Uterus (tissue), 4 donors: Measurements from ENCODE around the gene CAMTA1. TPM values are rescaled to one million over a fixed set of nuclear protein-coding genes. Genes with fewer than 3 reads are reported as not detected.

Source experiments
- DNase-seq, 2 donors: peaks; one replicate each; pipeline ENCODE4 v3.0.0-alpha.2; 2019 to 2020
- H3K27ac ChIP-seq, 2 donors: fragments of 200-600 bp; sonication (generic); 1 replicate in 1 of 2; 2 replicates in 1 of 2; pipeline ENCODE4 v1.5.1; 2016 to 2018
- H3K27me3 ChIP-seq, 2 donors: fragments of 200-600 bp; sonication (generic); one replicate each; pipeline ENCODE4 v1.5.1; 2018 to 2019; ENCODE audit warnings: control low read depth in 1 of 2
- H3K36me3 ChIP-seq, 2 donors: fragments of 200-600 bp; sonication (generic); one replicate each; pipeline ENCODE4 v1.5.1; 2019; ENCODE audit warnings: control low read depth in 1 of 2
- H3K4me1 ChIP-seq, 2 donors: fragments of 200-600 bp; sonication (generic); one replicate each; pipeline ENCODE4 v1.5.1; 2018 to 2019; ENCODE audit warnings: control low read depth in 1 of 2
- H3K4me3 ChIP-seq, 2 donors: fragments of 200-600 bp; sonication (generic); 1 replicate in 1 of 2; 2 replicates in 1 of 2; pipeline ENCODE4 v1.5.1; 2018 to 2019; ENCODE audit warnings: mild to moderate bottlenecking in 1 of 2
- H3K9me3 ChIP-seq, 2 donors: fragments of 200-600 bp; sonication (generic); one replicate each; pipeline ENCODE4 v1.5.1; 2019; ENCODE audit warnings: control low read depth in 1 of 2
- POLR2A ChIP-seq, 2 donors: fragments of 450-650 bp; IDR thresholded peaks; one replicate each; pipeline ENCODE4 v1.6.1; 2016; ENCODE audit warnings: antibody characterized with exemption in 2 of 2, mild to moderate bottlenecking in 1 of 2, moderate library complexity in 1 of 2
- intact Hi-C: fragments of 100-400 bp; cut with DNase I; formaldehyde crosslinking; loops from one replicate; pipeline ENCODE4 v1.15.1; 2023; ENCODE audit warnings: low total_unique reads
- total RNA-seq, 4 donors: library from RNA; depleted of rRNA in 3 of 4; stranded (reverse); fragments of >200 nt in 3 of 4; gene quantifications; one replicate each; pipeline versions ENCODE4 v1.1.0 to v1.2.4, GENCODE V29; 2014 to 2023
- TF ChIP-seq, protein P1 (sequence below), 4 experiments: fragments of 200-600 bp in 2 of 4; fragments of 450-650 bp in 2 of 4; sonication (generic) in 2 of 4; IDR thresholded peaks; one replicate each; pipeline ENCODE4 v1.5.1; 2016 to 2019; ENCODE audit warnings: antibody characterized with exemption in 4 of 4, mild to moderate bottlenecking in 2 of 4, moderate library complexity in 1 of 4
- donor health status: DM: yes; HTN: yes; CAD: no.

The CAMTA1 gene
- total RNA-seq, 4 donors from 2014 or later = 29.7 to 427 (median 64.8) TPM

DNA sequence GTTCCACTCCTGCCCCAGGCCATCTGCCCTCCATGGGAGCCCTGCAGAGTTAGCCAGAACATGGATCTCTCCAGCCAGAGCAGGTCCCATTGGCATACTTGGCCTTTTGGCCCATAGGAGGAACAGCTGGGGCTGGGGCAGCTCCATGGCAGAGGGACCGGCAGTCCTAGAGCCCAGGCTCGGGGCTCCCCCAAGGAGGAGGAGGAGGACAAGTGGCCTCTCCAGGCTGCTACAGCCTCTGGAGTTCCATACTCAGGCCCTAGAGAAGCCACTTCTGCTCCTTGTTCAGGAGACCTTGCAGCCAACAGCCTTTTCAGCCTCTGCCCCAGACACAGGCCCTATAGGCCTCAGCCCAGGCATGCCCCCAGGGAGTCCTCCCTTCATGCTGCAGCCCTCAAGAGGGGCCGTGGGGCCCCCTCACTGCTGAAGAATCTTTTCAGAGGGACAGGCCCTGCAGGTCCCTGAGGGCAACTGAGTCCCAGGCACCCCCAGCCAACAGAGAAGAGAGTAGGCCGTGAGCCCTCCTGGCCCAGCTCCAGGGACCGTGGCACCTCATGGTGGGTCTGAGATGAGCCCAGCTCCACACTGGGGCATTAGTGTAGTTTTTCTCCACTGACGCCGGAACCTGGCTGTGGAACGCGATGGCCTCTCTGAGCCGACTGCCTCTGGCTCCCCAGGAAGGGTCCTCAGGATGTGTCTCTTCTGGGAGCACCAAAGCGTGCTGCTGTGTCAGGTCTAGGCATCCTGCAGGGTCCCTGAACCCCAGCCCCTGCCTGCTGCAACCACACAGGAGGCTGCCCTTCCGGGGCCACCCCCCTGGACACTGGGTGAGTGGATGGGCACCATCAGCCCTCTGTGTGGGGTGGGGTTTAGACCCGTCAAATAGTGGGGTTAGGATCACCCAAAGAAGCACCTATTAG lies 688.2 kb downstream of the CAMTA1 start:
- no peak overlapping the region for H3K27ac ChIP-seq
- H3K4me1 ChIP-seq = peaks cover 0 to 8% of the 10 kb centered on the region in 2 donors
- no peak overlapping the region for H3K4me3 ChIP-seq
- H3K9me3 ChIP-seq = no peaks in the 10 kb centered on the region
- TF ChIP-seq POLR2A (IDR thresholded peaks at IDR 0.05) = no peak
- TF ChIP-seq, protein P1, sequence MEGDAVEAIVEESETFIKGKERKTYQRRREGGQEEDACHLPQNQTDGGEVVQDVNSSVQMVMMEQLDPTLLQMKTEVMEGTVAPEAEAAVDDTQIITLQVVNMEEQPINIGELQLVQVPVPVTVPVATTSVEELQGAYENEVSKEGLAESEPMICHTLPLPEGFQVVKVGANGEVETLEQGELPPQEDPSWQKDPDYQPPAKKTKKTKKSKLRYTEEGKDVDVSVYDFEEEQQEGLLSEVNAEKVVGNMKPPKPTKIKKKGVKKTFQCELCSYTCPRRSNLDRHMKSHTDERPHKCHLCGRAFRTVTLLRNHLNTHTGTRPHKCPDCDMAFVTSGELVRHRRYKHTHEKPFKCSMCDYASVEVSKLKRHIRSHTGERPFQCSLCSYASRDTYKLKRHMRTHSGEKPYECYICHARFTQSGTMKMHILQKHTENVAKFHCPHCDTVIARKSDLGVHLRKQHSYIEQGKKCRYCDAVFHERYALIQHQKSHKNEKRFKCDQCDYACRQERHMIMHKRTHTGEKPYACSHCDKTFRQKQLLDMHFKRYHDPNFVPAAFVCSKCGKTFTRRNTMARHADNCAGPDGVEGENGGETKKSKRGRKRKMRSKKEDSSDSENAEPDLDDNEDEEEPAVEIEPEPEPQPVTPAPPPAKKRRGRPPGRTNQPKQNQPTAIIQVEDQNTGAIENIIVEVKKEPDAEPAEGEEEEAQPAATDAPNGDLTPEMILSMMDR (IDR thresholded peaks at IDR 0.05) = no peak
- DNase-seq = no peak
- no peaks in the 10 kb centered on the region for H3K27me3 ChIP-seq
- no peaks in the 10 kb centered on the region for H3K36me3 ChIP-seq
- intact Hi-C loops = no loop called here

- no peaks in the 10 kb centered on the region for H3K27me3 ChIP-seq
- intact Hi-C loops = no loop called here
- TF ChIP-seq POLR2A (IDR thresholded peaks at IDR 0.05) = no peak
- TF ChIP-seq, protein P1 (IDR thresholded peaks at IDR 0.05) = no peak
- no peak overlapping the region for H3K27ac ChIP-seq
- no peak for DNase-seq
- H3K36me3 ChIP-seq = no peaks in the 10 kb centered on the region
- H3K4me1 ChIP-seq = peaks cover 0 to 8% of the 10 kb centered on the region in 2 donors
- H3K4me3 ChIP-seq = no peak overlapping the region
- H3K9me3 ChIP-seq = no peaks in the 10 kb centered on the region
Observed at GRCh38 chr1:7474143-7474490, 688.9 kb downstream of the CAMTA1 start.

GRCh38 chr1:7474786-7475502 lies 689.7 kb downstream of the CAMTA1 start:
- H3K9me3 ChIP-seq = no peaks in the 10 kb centered on the region
- H3K4me1 ChIP-seq = peaks cover 0 to 1% of the 10 kb centered on the region in 2 donors
- intact Hi-C loops = no loop called here
- no peak overlapping the region for H3K27ac ChIP-seq
- no peak overlapping the region for H3K4me3 ChIP-seq
- TF ChIP-seq, protein P1 (IDR thresholded peaks at IDR 0.05) = no peak
- TF ChIP-seq POLR2A (IDR thresholded peaks at IDR 0.05) = no peak
- H3K36me3 ChIP-seq = no peaks in the 10 kb centered on the region
- DNase-seq = no peak
- no peaks in the 10 kb centered on the region for H3K27me3 ChIP-seq

GRCh38 chr1:7475691-7476090 lies 690.4 kb downstream of the CAMTA1 start:
- DNase-seq = no peak
- no peak for TF ChIP-seq POLR2A (IDR thresholded peaks at IDR 0.05)
- TF ChIP-seq, protein P1 (IDR thresholded peaks at IDR 0.05) = no peak

GRCh38 chr1:7476402-7476801 lies 691.1 kb downstream of the CAMTA1 start:
- TF ChIP-seq, protein P1 (IDR thresholded peaks at IDR 0.05) = no peak
- no peak overlapping the region for H3K4me3 ChIP-seq
- H3K27me3 ChIP-seq = no peaks in the 10 kb centered on the region
- H3K27ac ChIP-seq = no peak overlapping the region
- DNase-seq = no peak
- no peaks in the 10 kb centered on the region for H3K9me3 ChIP-seq
- intact Hi-C loops = no loop called here
- no peaks in the 10 kb centered on the region for H3K36me3 ChIP-seq
- H3K4me1 ChIP-seq = no peaks in the 10 kb centered on the region

More at GRCh38 chr1:7475691-7476090, 690.4 kb downstream of the CAMTA1 start:
- intact Hi-C loops = no loop called here
- Histone ChIP-seq H3K4me3 (no peak overlapping the region), H3K36me3 (no peaks in the 10 kb centered on the region), H3K27me3 (no peaks in the 10 kb centered on the region), H3K9me3 (no peaks in the 10 kb centered on the region), H3K4me1 (no peaks in the 10 kb centered on the region), H3K27ac (no peak overlapping the region)
